Omental fat pad (tissue), 4 donors: Measurements from ENCODE around the gene TEX30. TPM values are rescaled to one million over a fixed set of nuclear protein-coding genes. Genes with fewer than 3 reads are reported as not detected.
A peak's percentile ranks its signal among the peaks of the same experiment; 100 is the strongest.

Source experiments
- ATAC-seq: fragments of 150-250 bp; one replicate; pipeline ENCODE4 v1.9.1; 2016; ENCODE audit warnings: mild to moderate bottlenecking, moderate library complexity; ENCODE audit not compliant: low FRiP score
- DNase-seq: peaks from one replicate; pipeline ENCODE4 v3.0.0-alpha.2; 2019; ENCODE audit warnings: low spot score
- CTCF ChIP-seq, 3 donors: fragments of 450-650 bp; IDR thresholded peaks; one replicate each; pipeline ENCODE4 v1.5.1; 2016 to 2017; ENCODE audit warnings: antibody characterized with exemption in 3 of 3, mild to moderate bottlenecking in 3 of 3, moderate library complexity in 2 of 3
- total RNA-seq, 4 donors: library from RNA; depleted of rRNA; stranded (reverse); fragments of >200 nt; gene quantifications; one replicate each; pipeline ENCODE4 v1.1.0, GENCODE V29; 2016

Gene TEX30
- total RNA-seq, 4 donors from 2014 or later, result 9.5 to 11.4 (median 10.5) TPM

DNA sequence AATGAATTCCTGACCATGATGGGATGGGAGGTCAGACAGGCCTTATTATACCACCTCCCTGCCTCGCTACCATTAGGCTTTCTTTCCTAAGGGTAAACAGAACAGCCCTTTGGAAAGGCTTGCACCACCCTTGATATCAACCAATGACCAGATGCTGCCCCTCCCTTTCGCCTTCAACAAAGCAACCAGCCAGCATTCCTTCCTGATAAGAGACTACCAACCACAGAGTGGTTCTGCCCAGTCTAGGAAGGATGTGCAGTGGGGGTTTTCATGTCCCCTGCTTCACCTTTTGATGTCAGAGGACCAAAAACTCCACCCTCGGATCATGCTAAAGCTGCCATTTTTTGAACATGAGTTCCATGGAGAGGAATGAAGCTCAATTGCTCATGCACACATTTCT, 21.7 kb downstream of the TEX30 start:
- DNase-seq, result no peak
- ATAC-seq, result no peak
- TF ChIP-seq CTCF (IDR thresholded peaks at IDR 0.05), result no peak

DNA sequence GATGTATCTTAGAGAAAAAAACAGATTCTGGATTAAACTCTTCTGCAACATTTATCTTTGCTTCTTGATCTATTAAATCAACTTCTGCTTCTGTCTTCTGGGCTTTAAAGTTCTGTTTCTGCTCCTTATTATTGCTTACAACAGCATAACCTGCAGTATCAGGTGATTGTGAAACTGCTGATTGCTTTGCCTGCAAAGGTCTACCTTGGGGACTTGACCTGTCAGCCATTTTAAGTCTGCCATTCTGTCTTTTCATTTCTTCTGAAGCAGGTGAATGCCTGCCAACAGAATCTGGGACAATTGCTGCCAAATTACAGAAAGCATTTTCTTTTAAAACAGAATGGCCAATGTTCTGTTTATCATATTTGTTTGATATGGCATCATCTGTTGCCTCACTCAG, 31.1 kb downstream of the TEX30 start:
- no peak for TF ChIP-seq CTCF (IDR thresholded peaks at IDR 0.05)
- no peak for DNase-seq
- no peak for ATAC-seq

DNA sequence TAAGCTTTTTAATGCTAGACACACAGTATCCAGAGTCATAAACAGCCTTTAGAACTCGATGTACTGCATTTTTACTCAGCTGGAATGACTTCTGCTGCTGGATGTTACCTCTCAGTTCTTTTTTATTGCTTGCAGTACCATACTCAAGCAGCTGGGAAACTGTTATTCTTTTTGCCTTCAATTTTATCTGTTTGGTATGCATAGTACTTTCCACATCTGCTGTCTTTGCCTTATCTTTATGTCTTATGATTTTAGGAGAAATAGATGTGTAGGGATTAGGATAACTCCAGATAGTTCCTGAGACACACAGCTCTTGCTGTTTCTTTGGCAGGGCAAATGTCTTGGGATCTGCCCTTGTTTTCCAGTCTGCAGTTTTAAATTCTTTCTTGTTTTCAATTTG, 31.5 kb downstream of the TEX30 start:
- no peak for TF ChIP-seq CTCF (IDR thresholded peaks at IDR 0.05)
- no peak for ATAC-seq
- no peak for DNase-seq

DNA sequence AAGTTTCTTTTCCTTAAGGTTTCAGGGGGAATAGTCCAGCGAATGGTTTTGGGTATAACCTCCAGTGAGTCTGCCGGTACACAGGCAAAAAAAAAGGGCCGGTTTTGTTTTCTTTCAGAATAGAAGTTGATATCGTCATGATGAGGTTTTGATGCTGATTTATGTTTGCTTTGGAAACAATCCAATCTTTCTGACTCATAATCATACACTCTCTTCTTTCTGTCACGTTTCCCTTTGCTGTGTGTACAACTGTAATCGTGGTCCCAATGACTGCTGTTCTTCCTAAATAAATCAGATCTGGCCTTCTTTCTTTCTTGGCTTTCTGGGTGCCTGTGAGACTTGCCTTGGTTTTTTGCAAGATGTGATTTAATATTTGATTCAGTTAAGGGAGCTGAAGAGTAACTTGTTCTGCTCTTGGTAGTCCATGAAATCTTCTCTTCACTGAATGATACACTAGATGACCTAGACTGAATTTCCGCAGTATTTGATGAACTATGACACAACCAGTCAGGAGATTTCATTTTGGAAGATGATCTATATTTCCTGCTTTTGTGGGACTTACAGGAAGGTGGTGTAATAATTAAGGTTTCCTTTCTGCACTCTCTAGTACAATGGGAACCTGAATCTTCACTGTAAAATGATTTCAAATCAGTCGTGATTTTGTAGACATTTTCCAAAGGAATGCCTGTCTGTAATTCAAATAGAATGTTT, 43.9 kb downstream of the TEX30 start:
- DNase-seq (no peak), ATAC-seq (peak; percentile 56)
- no peak for TF ChIP-seq CTCF (IDR thresholded peaks at IDR 0.05)

DNA sequence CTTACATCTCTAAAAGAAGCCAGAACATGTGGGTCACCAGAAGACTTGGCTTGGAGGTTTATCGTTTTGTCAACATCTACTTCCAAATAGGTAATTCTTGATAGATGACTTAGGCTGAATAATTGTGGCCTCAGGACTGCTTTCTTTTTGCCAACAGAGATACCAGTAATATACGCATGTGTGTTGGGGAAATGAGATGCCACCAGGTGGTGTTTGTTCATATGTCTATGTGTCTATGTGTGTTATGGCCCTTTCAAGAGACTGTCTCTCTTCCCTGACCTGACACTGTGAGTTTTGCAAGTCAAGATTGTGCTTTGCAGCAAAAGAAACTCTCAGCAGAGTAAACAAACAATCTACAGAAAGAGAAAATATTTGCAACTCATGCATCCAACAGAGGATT, 47.2 kb downstream of the TEX30 start:
- DNase-seq, result no peak
- ATAC-seq, result no peak
- TF ChIP-seq CTCF (IDR thresholded peaks at IDR 0.05), result no peak

DNA sequence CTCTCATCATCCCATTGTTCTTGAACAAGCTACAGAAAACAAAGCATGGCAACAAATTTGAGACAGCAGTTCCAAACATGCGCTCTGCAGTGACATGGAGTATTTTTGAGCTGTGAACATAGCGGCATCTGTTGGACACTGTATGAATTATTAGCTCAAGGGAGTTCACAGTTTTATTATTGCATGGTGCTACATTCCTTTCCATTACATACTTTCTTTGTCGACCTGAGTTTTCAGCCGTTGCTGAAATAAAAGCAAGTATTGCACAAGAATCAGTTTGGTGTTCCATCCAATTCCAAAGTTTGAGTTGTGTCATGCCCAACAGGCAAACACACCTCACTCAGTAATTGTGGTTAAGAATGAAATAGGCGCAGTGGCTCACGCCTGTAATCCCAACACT, 48.7 kb downstream of the TEX30 start:
- peak; percentile 75 for ATAC-seq
- no peak for TF ChIP-seq CTCF (IDR thresholded peaks at IDR 0.05)
- DNase-seq, result no peak

- ATAC-seq (no peak), DNase-seq (no peak)
- no peak for TF ChIP-seq CTCF (IDR thresholded peaks at IDR 0.05)
Observed at GRCh38 chr13:102721800-102722231, 51.8 kb downstream of the TEX30 start.
